Effector memory CD8-positive, alpha-beta T cell (primary cell): ENCODE data around the gene HIKESHI.
"Not testable (repeated sequence)": the region's sequence is repeated elsewhere in the genome, so short reads cannot be mapped to it uniquely, and the experiment has no call there.

Experiments used
- ATAC-seq: fragments of 150-1000 bp; cut with Tn5 transposase; replicated peaks from 2 replicates; pipeline ENCODE4 v1.10.0; 2021; ENCODE audit warnings: mild to moderate bottlenecking, moderate library complexity
- DNase-seq, 3 experiments: peaks; one replicate each; pipeline ENCODE4 v3.0.0; 2021
- H3K27ac Mint-ChIP-seq, 2 donors: one replicate each; pipeline ENCODE4 v1.8.0; 2022; ENCODE audit warnings: mild to moderate bottlenecking in 2 of 2, mixed read lengths in 2 of 2, moderate library complexity in 2 of 2
- H3K27me3 Mint-ChIP-seq, 2 donors: one replicate each; pipeline ENCODE4 v1.8.0; 2022; ENCODE audit warnings: mixed read lengths in 2 of 2
- H3K36me3 Mint-ChIP-seq: one replicate; pipeline ENCODE4 v1.8.0; 2022; ENCODE audit warnings: mild to moderate bottlenecking, moderate library complexity, mixed read lengths; ENCODE audit not compliant: insufficient read depth
- H3K4me1 Mint-ChIP-seq, 2 donors: one replicate each; pipeline ENCODE4 v1.8.0; 2022; ENCODE audit warnings: low read depth in 2 of 2, mixed read lengths in 2 of 2
- H3K4me3 Mint-ChIP-seq, 2 donors: one replicate each; pipeline ENCODE4 v1.8.0; 2022; ENCODE audit warnings: mild to moderate bottlenecking in 2 of 2, mixed read lengths in 2 of 2, moderate library complexity in 2 of 2
- H3K9me3 Mint-ChIP-seq, 2 donors: one replicate each; pipeline ENCODE4 v1.8.0; 2022; ENCODE audit warnings: mixed read lengths in 2 of 2

Gene HIKESHI

DNA sequence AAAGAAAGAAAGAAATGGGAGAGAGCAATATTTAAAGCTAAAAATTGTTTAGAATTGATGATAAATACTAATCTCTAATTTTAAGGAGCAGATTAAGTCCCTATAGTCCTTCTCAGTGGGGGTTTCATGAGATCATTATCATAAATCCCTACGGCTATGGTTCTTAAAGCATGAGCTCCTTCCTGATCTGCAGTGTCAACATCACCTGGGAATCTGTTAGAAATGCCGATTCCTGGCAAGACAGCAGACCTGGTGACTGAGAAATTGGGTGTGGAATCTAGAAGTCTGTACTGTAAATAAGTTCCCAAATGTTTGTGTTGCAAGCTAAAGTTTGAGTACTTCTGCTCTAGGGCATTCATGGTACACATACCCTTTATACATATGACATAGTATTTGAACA lies 12.6 kb downstream of the HIKESHI start:
- Mint-ChIP-seq H3K4me3 (no peak overlapping the region), H3K36me3 (peaks cover 37% of the 10 kb centered on the region), H3K27ac (no peak overlapping the region), H3K9me3 (no peaks in the 10 kb centered on the region), H3K27me3 (no peaks in the 10 kb centered on the region), H3K4me1 (peaks cover 19 to 33% of the 10 kb centered on the region in 2 donors)
- no peak for DNase-seq
- no peak for ATAC-seq

DNA sequence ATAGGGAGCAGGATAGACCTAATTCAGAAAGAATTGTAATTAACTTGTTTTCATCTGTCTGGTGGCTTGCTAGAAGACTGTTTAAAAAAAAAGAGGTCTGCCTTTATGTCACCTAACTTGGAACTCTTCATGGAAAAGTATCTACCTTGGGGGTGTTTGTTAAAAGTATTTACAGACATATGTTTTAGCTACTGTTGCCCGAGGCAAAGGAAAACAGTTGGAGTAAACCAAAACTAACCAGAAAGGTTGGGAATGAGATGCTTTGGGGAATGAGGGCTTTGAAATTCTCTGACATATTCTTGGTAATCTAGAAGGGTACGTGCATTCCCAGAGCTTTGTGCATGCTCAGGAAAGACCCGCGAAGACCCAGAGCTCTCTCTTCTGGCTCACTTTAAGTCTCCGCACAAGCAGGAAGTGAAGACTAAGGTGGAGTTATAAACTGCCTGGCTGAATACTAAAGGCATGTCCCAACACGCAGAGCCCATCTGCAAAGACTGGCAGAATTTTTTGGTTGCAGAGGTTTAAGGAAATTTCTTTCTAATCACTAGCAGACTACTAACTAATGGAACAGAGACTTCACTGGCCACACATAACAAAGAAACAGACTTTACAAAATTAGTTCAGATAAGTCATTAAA lies 33.2 kb downstream of the HIKESHI start:
- Mint-ChIP-seq H3K27me3 (no peaks in the 10 kb centered on the region), H3K4me1 (peaks cover 0 to under 1% of the 10 kb centered on the region in 2 donors), H3K9me3 (no peaks in the 10 kb centered on the region), H3K27ac (peak overlapping the region in 1 of 2 donors; percentile 14), H3K36me3 (peaks cover 33% of the 10 kb centered on the region), H3K4me3 (no peak overlapping the region)
- ATAC-seq: no peak
- DNase-seq: no peak

DNA sequence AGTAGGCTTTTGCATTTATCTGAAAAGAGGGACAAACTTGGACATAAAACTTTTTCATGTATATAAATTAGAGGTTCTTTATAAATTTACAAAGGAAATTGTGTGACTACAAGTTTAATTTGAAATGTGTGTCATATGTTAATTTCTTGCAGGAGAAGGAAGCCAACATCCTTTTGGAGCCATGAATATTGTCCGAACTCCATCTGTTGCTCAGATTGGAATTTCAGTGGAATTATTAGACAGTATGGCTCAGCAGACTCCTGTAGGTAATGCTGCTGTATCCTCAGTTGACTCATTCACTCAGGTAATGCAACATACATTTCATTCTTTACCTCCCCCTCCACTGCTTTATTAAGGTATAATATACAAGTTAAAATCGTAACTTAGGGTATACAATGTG lies 35.2 kb downstream of the HIKESHI start:
- DNase-seq (no peak), ATAC-seq (no peak)
- peaks cover 1 to 14% of the 10 kb centered on the region in 2 donors for H3K4me1 Mint-ChIP-seq
- no peaks in the 10 kb centered on the region for H3K27me3 Mint-ChIP-seq
- H3K27ac Mint-ChIP-seq: no peak overlapping the region
- H3K4me3 Mint-ChIP-seq: no peak overlapping the region
- H3K36me3 Mint-ChIP-seq: peaks cover 38% of the 10 kb centered on the region
- no peaks in the 10 kb centered on the region for H3K9me3 Mint-ChIP-seq

DNA sequence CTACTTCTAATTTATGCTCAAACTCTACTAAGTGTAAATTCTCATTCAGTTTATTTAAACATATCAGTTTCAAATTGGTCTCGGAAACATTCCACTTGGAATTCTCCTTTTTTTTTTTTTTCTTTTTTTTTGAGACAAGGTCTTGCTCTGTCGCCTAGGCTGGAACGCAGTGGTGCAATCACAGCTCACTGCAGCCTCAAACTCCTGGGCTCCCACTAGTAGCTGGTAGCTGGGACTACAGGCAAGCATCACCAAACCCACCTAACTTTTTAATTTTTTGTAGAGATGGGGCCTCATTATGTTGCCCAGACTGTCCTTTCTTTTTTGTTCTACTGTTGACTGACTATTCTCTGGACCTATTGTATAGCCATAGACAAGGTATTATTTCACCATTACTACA lies 39.3 kb downstream of the HIKESHI start:
- DNase-seq: no peak
- H3K27me3 Mint-ChIP-seq: no peaks in the 10 kb centered on the region
- no peaks in the 10 kb centered on the region for H3K9me3 Mint-ChIP-seq
- peaks cover 48% of the 10 kb centered on the region for H3K36me3 Mint-ChIP-seq
- ATAC-seq: no peak
- peak overlapping the region in 1 of 2 donors; percentile 79 for H3K27ac Mint-ChIP-seq
- peaks cover 5 to 21% of the 10 kb centered on the region in 2 donors for H3K4me1 Mint-ChIP-seq
- no peak overlapping the region for H3K4me3 Mint-ChIP-seq

DNA sequence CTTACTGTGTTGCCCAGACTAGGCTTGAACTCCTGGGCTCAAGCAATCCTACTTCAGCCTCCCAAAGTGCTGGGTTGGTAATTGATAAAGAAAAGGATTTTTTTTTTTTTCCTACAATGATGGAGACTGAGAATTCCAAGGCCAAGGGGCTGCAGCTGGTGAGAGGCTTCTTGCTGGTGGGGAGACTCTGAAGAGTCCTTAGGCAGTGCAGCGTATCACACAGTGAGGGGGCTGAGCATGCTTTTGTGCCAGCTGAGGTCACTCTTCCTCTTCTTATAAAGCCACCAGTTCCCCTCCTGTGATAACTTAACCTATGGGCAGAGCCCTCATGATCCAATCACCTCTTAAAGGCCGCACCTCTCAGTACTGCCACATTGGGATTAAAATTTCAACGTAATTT lies 44.5 kb downstream of the HIKESHI start:
- peaks cover 23% of the 10 kb centered on the region for H3K36me3 Mint-ChIP-seq
- no peak overlapping the region for H3K4me3 Mint-ChIP-seq
- no peaks in the 10 kb centered on the region for H3K27me3 Mint-ChIP-seq
- no peak overlapping the region for H3K27ac Mint-ChIP-seq
- ATAC-seq: no peak
- peaks cover 3 to 14% of the 10 kb centered on the region in 2 donors for H3K4me1 Mint-ChIP-seq
- no peak for DNase-seq
- no peaks in the 10 kb centered on the region for H3K9me3 Mint-ChIP-seq

DNA sequence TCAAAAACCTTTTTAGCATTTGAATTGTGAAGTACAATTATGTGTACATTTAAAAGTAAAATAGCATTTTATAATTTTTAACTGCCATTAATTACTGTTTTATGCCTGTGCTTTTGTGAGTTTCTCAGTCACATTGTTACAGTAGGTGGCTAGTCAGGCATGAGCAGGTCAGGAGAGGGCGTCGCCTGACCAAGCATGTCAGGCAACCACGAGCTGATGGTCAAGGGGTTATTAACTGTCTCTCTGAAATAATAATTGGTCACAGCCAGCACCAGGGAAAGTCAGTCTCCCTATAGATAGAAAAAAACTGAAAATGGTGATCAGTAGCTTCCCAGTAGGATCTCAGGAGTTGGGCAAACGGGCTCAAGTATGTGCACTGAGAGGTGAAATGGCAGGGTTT lies 53.2 kb downstream of the HIKESHI start:
- DNase-seq: no peak
- no peaks in the 10 kb centered on the region for H3K4me1 Mint-ChIP-seq
- no peaks in the 10 kb centered on the region for H3K36me3 Mint-ChIP-seq
- ATAC-seq: no peak
- H3K27me3 Mint-ChIP-seq: peaks cover 0 to 9% of the 10 kb centered on the region in 2 donors
- no peak overlapping the region for H3K27ac Mint-ChIP-seq
- H3K9me3 Mint-ChIP-seq: no peaks in the 10 kb centered on the region
- H3K4me3 Mint-ChIP-seq: no peak overlapping the region

DNA sequence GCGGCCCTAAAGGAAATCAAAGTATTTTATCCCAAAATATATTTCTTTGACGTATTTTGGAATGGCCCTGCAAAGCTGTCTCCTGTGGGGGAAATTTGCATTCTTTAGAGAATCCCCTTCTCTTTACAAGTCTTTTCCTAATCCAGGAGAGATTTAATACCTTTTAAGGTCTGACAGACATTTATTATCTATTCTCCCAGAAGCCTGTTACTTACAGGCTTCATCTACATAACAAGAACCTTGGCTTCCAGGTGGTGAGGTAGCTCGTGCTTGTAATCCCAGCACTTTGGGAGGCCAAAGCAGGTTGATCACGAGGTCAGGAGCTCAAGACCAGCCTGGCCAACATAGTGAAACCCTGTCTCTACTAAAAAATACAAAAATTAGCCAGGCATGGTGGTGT lies 55.4 kb downstream of the HIKESHI start:
- not testable (repeated sequence) for H3K36me3 Mint-ChIP-seq, H3K27me3 Mint-ChIP-seq, ATAC-seq, H3K4me3 Mint-ChIP-seq, H3K9me3 Mint-ChIP-seq, H3K4me1 Mint-ChIP-seq, H3K27ac Mint-ChIP-seq, DNase-seq

DNA sequence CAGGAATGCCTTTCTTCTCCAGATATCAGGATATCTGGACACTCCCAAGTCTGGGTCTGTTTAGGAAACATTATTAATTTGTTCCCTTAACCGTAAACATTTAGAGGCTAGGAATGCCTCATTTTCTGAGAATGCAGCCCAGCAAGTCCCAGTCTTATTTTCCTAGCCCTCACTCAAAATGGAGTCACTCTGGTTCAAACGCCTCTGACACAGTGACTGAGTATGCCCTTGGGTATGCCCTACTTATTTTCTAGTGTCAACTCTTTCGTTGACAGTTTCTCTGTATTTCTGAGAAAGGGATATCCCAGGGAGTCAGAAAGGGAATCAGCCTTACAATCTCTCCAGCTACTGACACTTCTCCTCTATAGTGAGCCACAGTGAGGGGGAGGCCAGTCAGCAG lies 56.7 kb downstream of the HIKESHI start:
- Mint-ChIP-seq H3K27me3 (peaks cover 0 to 9% of the 10 kb centered on the region in 2 donors), H3K9me3 (no peaks in the 10 kb centered on the region), H3K4me1 (no peaks in the 10 kb centered on the region), H3K27ac (no peak overlapping the region), H3K4me3 (no peak overlapping the region), H3K36me3 (no peaks in the 10 kb centered on the region)
- ATAC-seq (no peak), DNase-seq (no peak)

DNA sequence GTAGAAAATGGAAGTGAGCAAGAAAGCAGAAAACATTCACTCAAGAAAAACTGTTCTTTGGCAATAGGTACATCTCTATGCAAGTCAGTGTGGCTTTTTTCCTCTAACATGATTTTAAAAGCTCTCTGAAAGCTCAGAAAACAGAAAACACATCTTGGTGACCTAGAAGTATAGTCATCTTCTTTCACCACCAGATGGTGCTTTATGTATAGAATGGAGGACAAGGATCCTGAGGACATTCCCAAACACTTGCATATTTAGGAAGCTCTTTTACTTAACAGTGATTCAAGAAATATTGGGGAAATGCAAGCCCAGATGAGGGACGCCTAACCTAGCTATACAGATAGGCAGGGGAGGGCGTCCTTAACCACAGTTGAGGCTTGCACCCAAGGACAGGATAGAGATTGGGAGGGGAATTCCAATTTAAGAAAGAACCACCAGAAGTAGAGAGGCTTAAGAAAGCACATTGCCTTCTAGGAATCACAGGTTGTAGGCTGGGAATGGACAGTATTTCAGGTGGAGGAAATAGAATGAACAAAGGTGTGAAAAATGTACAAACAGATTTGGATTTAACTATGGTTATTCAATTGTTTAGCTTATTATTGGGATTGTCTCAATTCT lies 58.8 kb downstream of the HIKESHI start:
- DNase-seq (no peak), ATAC-seq (no peak)
- no peaks in the 10 kb centered on the region for H3K9me3 Mint-ChIP-seq
- no peaks in the 10 kb centered on the region for H3K36me3 Mint-ChIP-seq
- no peaks in the 10 kb centered on the region for H3K4me1 Mint-ChIP-seq
- peak overlapping the region in 1 of 2 donors; percentile 6 for H3K27ac Mint-ChIP-seq
- peaks cover 0 to 9% of the 10 kb centered on the region in 2 donors for H3K27me3 Mint-ChIP-seq
- H3K4me3 Mint-ChIP-seq: no peak overlapping the region

DNA sequence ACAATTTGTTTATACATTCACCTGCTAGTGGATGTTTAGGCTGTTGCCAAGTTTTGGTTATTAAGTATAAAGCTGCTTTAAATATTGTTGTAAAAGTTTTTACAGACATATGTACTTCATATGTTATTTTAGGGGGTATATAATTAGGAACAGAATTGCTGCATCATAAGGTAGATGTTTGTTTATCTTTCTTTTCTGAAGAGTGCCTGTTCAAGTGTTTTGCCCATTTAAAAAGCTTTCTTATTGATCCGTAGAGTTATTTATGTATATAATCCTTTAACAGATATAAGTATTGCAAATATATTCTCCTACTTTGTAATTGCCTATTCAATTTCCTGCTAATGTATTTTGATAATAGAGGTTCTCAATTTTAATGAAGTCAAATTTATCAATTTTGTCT lies 61.4 kb downstream of the HIKESHI start:
- Mint-ChIP-seq H3K4me3 (no peak overlapping the region), H3K27me3 (peaks cover 0 to under 1% of the 10 kb centered on the region in 2 donors), H3K27ac (no peak overlapping the region), H3K4me1 (no peaks in the 10 kb centered on the region), H3K36me3 (no peaks in the 10 kb centered on the region), H3K9me3 (no peaks in the 10 kb centered on the region)
- ATAC-seq (no peak), DNase-seq (no peak)

DNA sequence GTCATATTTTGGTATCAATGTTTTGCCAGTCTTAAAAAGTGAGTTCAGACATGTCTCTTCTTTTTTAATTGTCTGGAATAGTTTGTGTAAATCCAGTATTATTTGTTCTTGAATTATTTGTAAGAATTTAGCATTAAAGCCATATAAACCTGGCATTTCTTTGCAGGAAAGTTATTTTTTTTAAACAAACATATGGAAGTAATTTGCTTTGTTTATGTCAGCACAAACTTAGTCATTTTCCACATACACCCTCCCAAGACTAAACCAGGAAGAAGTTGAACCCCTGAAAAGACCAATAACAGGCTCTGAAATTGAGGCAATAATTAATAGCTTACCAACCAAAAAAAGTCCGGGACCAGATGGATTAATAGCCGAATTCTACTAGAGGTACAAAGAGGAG lies 63.5 kb downstream of the HIKESHI start:
- Mint-ChIP-seq H3K9me3 (no peaks in the 10 kb centered on the region), H3K4me3 (no peak overlapping the region)

DNA sequence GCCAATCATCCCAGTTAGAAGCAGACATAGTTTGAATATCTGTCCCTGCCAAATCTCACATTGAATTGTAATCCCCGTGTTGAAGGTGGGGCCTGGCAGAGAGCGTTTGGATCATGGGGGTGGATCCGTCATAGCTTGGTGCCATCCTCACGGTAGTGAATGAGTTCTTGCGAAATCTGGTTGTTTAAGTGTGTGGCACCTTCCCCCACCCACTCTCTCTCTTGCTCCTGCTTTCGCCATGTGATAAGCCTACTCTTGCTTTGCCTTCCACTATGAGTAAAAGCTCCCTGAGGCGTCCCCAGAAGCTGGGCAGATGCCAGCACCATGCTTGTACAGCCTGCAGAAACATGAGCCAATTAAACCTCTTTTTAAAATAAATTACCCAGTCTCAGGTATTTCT lies 67.6 kb downstream of the HIKESHI start:
- Mint-ChIP-seq H3K27ac (no peak overlapping the region), H3K4me1 (no peaks in the 10 kb centered on the region), H3K36me3 (no peaks in the 10 kb centered on the region), H3K27me3 (peaks cover 0 to 4% of the 10 kb centered on the region in 2 donors), H3K9me3 (no peaks in the 10 kb centered on the region), H3K4me3 (no peak overlapping the region)
- DNase-seq: no peak
- ATAC-seq: no peak

More for the DNA sequence above, 63.5 kb downstream of the HIKESHI start:
- no peak for DNase-seq
- Mint-ChIP-seq H3K27ac (no peak overlapping the region), H3K27me3 (no peaks in the 10 kb centered on the region), H3K36me3 (no peaks in the 10 kb centered on the region), H3K4me1 (no peaks in the 10 kb centered on the region)
- no peak for ATAC-seq

DNA sequence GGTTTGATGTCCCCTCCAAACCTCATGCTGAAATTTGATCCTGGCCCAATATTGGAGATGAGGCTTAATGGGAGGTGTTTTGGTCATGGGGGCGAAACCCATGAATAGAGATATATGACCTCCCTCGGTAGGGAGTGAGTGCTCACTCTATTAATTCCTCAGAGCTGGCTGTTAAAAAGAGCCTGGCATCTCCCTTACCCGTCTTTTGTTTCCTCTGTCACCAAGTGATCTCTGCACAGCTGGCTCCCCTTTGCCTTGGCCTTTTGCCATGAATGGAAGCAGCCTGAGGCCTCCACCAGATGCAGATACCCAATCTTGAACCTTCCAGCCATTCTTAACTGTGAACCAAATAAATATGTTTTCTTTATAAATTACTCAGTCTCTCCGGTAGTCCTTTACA lies 68.1 kb downstream of the HIKESHI start:
- no peaks in the 10 kb centered on the region for H3K36me3 Mint-ChIP-seq
- no peak overlapping the region for H3K27ac Mint-ChIP-seq
- ATAC-seq (no peak), DNase-seq (no peak)
- H3K4me3 Mint-ChIP-seq: no peak overlapping the region
- peaks cover 0 to 9% of the 10 kb centered on the region in 2 donors for H3K27me3 Mint-ChIP-seq
- no peaks in the 10 kb centered on the region for H3K9me3 Mint-ChIP-seq
- no peaks in the 10 kb centered on the region for H3K4me1 Mint-ChIP-seq

DNA sequence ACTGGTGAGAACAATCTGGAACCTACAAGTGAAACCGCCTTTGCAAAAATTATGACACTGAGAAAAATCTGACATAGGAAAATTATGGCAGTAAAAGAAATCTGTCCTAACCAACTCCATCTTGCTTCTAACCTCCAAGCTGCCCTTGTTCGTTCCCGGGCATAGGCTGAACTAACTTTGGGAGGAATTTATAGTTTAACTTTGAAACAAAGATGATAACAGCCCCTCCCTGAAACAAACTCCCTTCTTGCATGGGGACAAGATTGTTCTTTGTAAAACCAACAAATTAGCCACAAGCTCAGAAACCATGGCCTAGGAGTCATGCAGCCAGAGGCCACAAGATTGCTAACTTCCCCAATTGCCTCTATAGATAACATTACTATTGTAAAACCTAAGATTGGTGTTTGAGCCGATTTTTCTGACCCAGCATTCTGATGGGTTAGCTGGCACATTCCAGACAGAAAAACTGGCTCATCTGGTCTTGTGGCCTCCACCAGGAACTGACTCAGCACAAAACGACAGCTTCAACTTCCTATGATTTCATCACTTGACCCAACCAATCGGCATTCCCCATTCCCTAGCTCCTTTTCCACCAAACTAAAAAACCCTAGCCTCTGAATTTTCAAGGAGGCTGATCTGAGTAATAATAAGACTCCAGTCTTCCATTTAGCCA lies 69.0 kb downstream of the HIKESHI start:
- no peak overlapping the region for H3K27ac Mint-ChIP-seq
- ATAC-seq (no peak), DNase-seq (no peak)
- no peaks in the 10 kb centered on the region for H3K36me3 Mint-ChIP-seq
- no peak overlapping the region for H3K4me3 Mint-ChIP-seq
- no peaks in the 10 kb centered on the region for H3K4me1 Mint-ChIP-seq
- H3K27me3 Mint-ChIP-seq: peaks cover 0 to 11% of the 10 kb centered on the region in 2 donors
- no peaks in the 10 kb centered on the region for H3K9me3 Mint-ChIP-seq
